Medulla oblongata (tissue), 1 donor: ENCODE data around the gene SP2.

Experiments used
- DNase-seq: peaks from one replicate; pipeline ENCODE4 v3.0.0-alpha.2; 2015; ENCODE audit errors: extremely low spot score

SP2 gene

GRCh38 chr17:47949197-47949759, 53.2 kb downstream of the SP2 start:
- DNase-seq = peak; percentile 88

DNA sequence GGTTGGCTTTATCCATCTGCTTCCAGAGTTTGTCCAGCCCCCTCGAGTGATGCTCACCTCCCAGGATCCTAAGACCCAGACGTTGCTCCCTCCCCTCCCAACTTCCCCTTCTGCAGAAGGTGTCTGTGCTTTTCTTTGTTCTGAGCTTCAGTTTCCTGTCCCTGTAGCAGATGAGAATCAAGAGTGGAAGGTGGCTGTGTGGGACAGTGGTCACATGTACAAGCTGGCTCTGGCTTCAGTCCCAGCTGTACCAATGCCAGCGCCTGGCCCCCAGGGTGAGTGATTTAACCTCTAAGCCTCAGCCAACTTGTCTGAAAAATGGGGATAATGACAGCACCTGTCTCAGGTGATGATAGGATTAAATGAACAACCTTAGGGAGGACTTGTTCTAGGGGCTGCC, 53.9 kb downstream of the SP2 start:
- DNase-seq = no peak

DNA sequence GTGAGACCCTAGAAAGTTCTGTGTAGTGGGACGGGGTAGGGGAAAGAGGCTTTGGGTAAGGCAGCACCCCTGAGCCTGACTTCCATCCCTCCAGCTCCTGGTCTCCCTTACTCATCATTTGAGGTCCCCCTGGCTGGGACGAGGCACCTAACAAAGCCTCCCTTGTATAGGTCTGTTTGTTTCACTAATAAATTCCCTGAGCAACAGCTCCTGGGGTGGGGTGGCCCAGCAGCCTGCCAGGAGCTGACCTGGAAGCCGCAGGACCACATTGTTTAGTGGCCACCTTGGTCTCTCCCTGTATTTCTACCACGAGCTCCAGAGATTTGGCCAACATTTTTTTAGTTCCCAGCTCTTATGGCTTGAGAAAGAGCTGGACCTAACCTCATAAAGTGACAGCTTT, 54.4 kb downstream of the SP2 start:
- no peak for DNase-seq

- no peak for DNase-seq
These were observed 56.4 kb downstream of the SP2 start for GRCh38 chr17:47952171-47953021.

GRCh38 chr17:47953909-47954308, 57.9 kb downstream of the SP2 start:
- DNase-seq = no peak

DNA sequence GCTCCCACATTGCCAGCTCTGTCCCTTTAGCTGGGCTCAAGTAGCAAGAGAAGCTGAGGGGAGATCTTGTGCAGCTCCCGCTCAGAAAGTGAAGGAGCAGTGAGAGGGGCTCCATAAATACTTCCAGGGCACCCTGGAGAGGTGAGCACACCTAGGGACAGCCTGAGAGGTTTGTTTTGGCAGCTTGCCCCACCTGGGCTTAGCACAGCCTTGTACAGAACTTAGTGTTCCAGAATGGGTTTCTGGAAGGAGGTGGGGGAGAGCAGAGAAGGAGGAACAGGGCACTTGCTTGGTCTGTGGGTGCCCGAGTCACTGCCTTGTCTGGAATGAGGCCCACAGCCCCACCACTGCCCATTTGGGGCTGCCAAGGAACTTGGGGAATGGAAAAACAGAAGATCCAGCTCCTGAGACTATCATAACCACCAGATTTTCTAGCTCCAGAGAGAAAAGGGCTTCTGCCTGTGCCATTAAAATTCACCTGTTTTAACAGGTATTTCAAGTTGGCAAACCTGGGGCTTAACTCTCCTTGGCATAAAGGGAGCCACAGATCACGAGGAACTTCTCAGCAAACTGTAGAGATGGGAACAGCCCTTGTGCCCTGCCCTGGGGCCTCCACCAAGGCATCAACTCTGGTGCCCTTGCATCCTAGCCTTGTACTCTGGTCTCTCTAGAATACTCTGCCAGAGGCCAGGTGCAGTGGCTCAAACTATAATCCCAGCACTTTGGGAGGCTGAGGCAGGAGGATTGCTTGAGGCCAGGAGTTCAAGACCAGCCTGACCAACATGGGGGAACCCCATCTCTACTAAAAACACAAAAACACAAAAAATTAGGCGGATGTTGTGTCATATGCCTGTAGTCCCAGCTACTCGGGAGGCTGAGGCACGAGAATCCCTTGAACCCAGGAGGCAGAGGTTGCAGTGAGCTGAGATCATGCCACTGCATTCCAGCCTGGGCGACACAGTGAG, 59.7 kb downstream of the SP2 start:
- DNase-seq = no peak

- no peak for DNase-seq
These were observed 61.0 kb downstream of the SP2 start for GRCh38 chr17:47956791-47957590.

- no peak for DNase-seq
These were observed 61.8 kb downstream of the SP2 start, which contains the start of gene PRR15L for GRCh38 chr17:47957591-47958490. Gene PRR15L, minus strand, starts transcription at chr17:47957883. Its CDS starts 4,649 bp downstream, at chr17:47953234.

DNA sequence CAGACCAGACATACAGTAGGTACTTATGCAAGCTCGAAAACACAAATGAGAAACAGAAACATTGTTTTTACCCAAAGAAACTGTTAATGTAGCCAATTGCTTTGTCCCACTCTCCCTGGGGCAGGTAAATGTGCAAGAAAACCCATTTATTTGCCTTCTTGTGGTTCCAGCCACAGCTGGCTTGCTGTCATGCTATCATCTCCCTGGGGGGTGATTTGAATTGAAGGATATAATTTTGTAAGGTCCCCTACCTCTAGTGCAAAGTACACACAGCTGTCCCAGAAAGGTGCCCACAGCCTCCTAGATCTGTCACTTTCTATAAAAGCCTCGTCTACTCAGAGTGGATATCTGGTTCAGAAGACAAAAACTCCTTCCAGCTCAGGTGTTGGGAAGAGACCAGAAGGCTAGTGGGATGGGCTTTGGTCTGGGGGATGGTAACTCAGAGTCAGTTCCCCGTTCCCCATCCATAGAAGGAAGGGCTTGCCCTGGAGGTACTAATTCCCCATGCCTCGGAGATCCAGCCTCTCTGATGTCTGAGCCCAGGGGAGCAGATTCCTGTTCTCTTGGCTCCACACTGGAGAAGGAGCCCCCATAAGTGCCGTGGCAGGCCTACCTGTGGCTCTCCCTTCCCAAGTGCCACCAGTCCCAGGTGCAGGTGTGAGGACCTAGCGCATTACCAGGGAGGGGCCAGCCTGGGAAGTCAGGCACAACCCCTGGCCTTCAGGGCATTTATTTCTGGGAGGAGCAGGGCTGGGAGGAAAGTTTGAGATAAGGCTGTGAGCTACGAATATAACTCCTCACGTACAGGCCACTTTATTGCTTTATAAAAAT, 64.0 kb downstream of the SP2 start:
- no peak for DNase-seq

- DNase-seq = no peak
These were observed 65.4 kb downstream of the SP2 start for GRCh38 chr17:47961406-47961805.

GRCh38 chr17:47962901-47963300, 66.9 kb downstream of the SP2 start:
- no peak for DNase-seq

DNA sequence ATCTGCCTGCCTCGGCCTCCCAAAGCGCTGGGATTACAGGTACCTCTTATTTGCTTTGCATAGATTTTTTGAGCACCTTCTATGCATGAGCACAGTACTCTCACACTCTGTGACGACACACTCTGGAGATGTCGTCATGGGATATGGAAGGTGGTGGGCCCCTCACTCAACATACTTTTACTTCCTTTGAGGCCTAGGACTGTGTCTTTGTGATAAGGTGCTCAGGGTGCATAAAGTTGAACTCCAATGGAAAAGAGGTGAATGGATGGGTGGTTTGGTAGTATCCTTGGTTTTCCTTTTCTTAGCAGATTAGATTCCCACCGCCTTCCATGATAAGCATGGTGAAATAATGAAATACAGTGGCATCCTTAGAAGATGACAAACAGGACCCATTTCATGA, 68.8 kb downstream of the SP2 start:
- DNase-seq = no peak

GRCh38 chr17:47966079-47966519, 70.1 kb downstream of the SP2 start:
- no peak for DNase-seq

DNA sequence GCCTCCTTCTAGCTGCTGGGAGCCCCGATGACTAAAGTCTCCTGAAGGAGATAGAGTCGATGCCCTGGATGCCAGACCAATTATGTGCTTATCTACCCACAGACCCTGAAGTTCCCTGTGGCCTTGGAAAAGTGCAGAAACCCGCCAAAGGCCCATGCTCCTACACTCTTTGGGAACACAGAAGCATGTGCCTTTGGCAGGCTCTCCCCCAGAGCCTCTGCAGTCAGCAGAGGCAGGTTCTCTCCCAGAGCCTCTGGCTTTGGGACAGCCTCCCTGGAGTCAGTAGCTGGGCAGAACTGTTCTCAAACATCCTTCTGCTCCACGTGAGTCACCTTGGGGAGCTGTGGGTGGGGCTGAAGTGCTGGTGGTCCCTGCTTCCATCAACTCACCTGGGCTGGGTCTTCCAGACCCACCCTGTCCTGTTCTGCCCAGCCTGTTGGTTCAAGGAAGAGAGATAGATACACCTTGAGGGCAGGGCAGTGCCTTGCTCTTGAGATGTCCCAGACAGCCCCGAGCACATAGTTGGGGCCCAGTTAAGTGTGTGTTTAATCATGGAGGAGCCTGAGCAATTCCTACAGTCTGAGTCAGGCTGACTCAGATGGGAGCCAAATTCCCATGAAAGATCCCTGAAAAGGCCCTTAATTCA, 71.7 kb downstream of the SP2 start:
- no peak for DNase-seq

DNA sequence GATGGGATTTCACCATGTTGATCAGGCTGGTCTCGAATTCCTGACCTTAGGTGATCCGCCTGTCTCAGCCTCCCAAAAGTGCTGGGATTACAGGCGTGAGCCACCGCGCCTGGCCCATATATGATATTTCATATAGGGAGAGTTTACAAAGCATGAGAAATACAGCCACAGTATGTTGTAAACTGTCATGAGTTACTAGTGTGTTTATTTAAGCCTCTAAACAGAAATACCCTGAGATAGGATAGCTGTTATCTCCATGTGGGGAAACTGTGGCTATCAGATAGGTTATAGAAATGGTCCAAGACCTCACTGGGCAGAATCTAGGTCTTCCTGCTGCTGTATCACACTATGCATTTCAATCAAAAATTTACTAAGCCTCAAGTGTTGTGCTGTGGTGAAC, 72.8 kb downstream of the SP2 start:
- no peak for DNase-seq

GRCh38 chr17:47969930-47970724, 74.1 kb downstream of the SP2 start:
- DNase-seq = no peak

- peak; percentile 100 for DNase-seq
These were observed 74.9 kb downstream of the SP2 start, which contains the start of gene CDK5RAP3 for GRCh38 chr17:47970725-47971499. Gene CDK5RAP3, plus strand, starts transcription at chr17:47971113. Its CDS starts 34 bp downstream, at chr17:47971147.
